Endometrial microvascular endothelial cells (primary cell): Measurements from ENCODE around the gene GCN1. TPM values are rescaled to one million over a fixed set of nuclear protein-coding genes. Genes with fewer than 3 reads are reported as not detected.

Experiments used
- in situ Hi-C: cut with HindIII; loops from 2 replicates; pipeline ENCODE4 v1.10.0; 2017; ENCODE audit warnings: low sequenced_read_pairs, low pct_unique_long_range_greater_than_20kb; ENCODE audit errors: inconsistent ontology term
- total RNA-seq: library from RNA; depleted of rRNA; stranded (reverse); fragments of >200 nt; gene quantifications from one replicate; pipeline ENCODE4 v1.2.3, GENCODE V29; 2015; ENCODE audit errors: inconsistent ontology term

The GCN1 gene
- total RNA-seq, 1 donor from 2014 or later = 76.4 TPM

GRCh38 chr12:120158351-120158750 lies 36.2 kb downstream of the GCN1 start:
- in situ Hi-C loops = no loop called here

- in situ Hi-C loops = no loop called here
Observed at GRCh38 chr12:120157678-120158077, 36.8 kb downstream of the GCN1 start.

GRCh38 chr12:120156315-120157259 lies 37.9 kb downstream of the GCN1 start:
- in situ Hi-C loops = no loop called here

DNA sequence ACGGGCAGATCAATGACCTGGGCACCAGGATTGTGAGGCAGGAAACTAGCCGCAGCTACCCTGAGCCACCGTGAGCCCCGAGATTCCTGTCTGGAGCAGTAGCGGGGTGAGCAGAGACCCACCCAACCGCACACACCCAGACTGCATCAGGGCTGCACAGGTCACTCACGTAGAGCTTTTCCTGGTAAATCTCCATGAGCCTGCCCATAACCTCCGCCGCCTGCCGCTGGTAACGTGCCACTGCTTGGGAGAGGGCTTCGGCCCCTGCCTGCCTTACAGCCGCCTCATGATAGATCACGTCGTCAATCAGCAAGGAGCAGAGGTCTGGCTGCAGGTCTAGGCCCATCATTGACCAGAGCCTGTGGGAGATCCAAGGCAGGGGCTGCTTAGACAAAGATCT lies 39.4 kb downstream of the GCN1 start:
- in situ Hi-C loops = no loop called here

GRCh38 chr12:120150919-120151525 lies 43.5 kb downstream of the GCN1 start:
- in situ Hi-C loops = no loop called here

- in situ Hi-C loops = no loop called here
Observed at GRCh38 chr12:120148011-120148410, 46.5 kb downstream of the GCN1 start.

- in situ Hi-C loops = no loop called here
Observed at GRCh38 chr12:120145164-120145563, 49.4 kb downstream of the GCN1 start.

GRCh38 chr12:120144215-120144614 lies 50.3 kb downstream of the GCN1 start:
- in situ Hi-C loops = no loop called here

GRCh38 chr12:120142231-120142877 lies 52.2 kb downstream of the GCN1 start:
- in situ Hi-C loops = no loop called here

DNA sequence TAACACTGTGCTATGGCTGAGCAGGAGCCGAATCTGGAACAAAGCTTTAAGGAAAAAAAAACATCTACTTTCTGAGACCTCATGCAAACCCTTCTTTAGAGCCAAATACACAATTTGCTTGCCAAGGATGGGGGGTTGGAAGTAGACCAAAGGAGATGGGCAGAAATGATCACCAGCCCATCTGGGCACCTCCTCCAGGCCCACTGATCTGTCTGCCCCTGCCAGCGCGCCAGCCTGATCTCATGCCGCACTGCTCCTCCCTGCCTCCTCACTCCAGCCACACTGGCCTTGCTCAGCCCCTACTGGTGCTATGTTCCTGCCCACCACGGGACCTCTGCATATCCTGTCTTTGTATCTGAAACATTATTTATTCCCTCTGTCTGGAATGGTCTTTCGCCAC lies 53.2 kb downstream of the GCN1 start:
- in situ Hi-C loops = no loop called here

DNA sequence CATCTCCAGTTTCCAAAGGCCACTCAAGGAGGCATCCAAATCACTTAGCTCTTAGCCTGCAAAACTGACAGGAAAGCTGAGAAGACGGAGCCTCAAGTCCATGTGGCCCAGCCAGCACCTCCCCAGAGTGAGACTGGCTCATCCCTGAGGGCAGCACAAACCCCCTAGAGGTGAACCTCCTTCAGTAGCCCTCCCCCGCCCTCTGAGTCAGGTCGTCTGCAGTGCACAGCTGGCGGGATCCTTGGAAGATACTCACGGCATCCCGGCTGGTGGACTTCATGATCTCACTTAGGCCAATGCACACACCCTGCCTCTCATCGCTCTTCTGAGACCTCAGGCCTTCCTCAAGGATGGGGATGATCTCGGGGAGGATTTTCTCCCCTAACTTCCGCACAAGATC lies 53.9 kb downstream of the GCN1 start:
- in situ Hi-C loops = no loop called here

DNA sequence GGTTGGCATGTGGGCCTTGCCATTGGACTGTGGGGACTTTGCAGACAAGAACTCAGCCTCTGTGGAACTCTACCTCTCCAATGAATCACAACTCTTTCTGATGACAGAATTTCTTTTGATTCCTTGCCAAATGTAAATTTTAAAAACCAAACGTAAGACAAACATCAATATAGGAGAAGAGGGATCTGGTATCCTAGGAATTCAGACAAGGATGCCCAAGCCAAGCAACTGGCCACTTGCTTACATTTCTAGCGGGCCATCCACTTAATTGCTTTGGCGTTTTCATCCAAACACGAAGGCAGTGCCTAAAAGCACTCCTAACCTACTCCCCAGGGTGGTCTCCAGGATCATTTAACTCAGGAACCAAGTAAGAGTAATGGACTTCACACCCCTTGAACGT lies 54.6 kb downstream of the GCN1 start:
- in situ Hi-C loops = no loop called here

GRCh38 chr12:120138366-120138765 lies 56.1 kb downstream of the GCN1 start:
- in situ Hi-C loops = no loop called here

DNA sequence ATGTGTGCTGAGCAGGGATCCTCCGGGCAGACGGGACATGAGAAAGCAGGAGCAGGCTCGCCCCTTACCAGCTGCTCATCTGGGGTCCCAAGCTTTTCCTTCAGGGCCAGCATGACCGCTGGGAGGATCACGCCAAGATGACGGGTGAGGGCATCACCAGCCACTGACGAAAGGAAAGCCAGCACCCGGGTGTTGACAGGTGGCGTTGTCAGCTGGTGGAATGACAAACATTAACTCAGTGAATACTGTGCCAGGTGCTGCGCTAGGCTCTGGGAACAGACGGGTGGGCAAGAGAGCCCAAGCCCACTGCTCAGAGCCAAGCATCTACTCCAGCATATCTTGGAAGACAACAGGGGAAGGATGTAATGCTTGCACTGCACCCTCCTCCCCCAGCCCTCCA lies 56.7 kb downstream of the GCN1 start:
- in situ Hi-C loops = no loop called here

GRCh38 chr12:120136093-120136770 lies 58.3 kb downstream of the GCN1 start:
- in situ Hi-C loops = no loop called here

- in situ Hi-C loops = no loop called here
Observed at GRCh38 chr12:120134307-120134980, 60.1 kb downstream of the GCN1 start.

GRCh38 chr12:120132863-120133385 lies 61.6 kb downstream of the GCN1 start:
- in situ Hi-C loops = no loop called here

GRCh38 chr12:120132054-120132836 lies 62.3 kb downstream of the GCN1 start:
- in situ Hi-C loops = no loop called here
